Gastroesophageal sphincter (tissue), 4 donors: ENCODE measurements around the gene ADAMTS12. TPM values are rescaled to one million over a fixed set of nuclear protein-coding genes. Genes with fewer than 3 reads are reported as not detected.

Source experiments
- ATAC-seq: fragments of 150-250 bp; one replicate; pipeline ENCODE4 v1.9.1; 2016; ENCODE audit warnings: mild to moderate bottlenecking, moderate library complexity
- H3K27ac ChIP-seq, 4 donors: fragments of 200-600 bp; sonication (generic) in 3 of 4; 1 replicate in 3 of 4; 2 replicates in 1 of 4; pipeline ENCODE4 v1.5.1; 2016 to 2019
- H3K27me3 ChIP-seq: fragments of 200-600 bp; sonication (generic); one replicate; pipeline ENCODE4 v1.5.1; 2019
- H3K36me3 ChIP-seq, 2 donors: fragments of 200-600 bp; sonication (generic); one replicate each; pipeline ENCODE4 v1.5.1; 2019; ENCODE audit warnings: control low read depth in 1 of 2
- H3K4me1 ChIP-seq, 3 donors: fragments of 200-600 bp; sonication (generic); 1 replicate in 2 of 3; 2 replicates in 1 of 3; pipeline ENCODE4 v1.5.1; 2016 to 2019; ENCODE audit warnings: control low read depth in 2 of 3
- H3K4me3 ChIP-seq, 2 donors: fragments of 200-600 bp; sonication (generic); one replicate each; pipeline ENCODE4 v1.5.1; 2019; ENCODE audit warnings: mild to moderate bottlenecking in 1 of 2, moderate library complexity in 1 of 2
- H3K9me3 ChIP-seq, 3 donors: fragments of 200-600 bp; sonication (generic); one replicate each; pipeline ENCODE4 v1.5.1; 2017 to 2019; ENCODE audit warnings: control low read depth in 2 of 3
- EP300 ChIP-seq: sonication (generic); formaldehyde crosslinking; IDR thresholded peaks from one replicate; pipeline ENCODE4 v1.6.1; 2017; ENCODE audit warnings: antibody characterized with exemption, mild to moderate bottlenecking
- POLR2A ChIP-seq, 2 donors: fragments of 450-650 bp; IDR thresholded peaks; one replicate each; pipeline ENCODE4 v1.6.1; 2017; ENCODE audit warnings: antibody characterized with exemption in 2 of 2, mild to moderate bottlenecking in 2 of 2, moderate library complexity in 1 of 2
- POLR2AphosphoS5 ChIP-seq: sonication (generic); formaldehyde crosslinking; IDR thresholded peaks from one replicate; pipeline ENCODE4 v1.6.1; 2017; ENCODE audit warnings: antibody characterized with exemption
- WGBS, 2 donors: methylation state at CpG; one replicate each; pipeline ENCODE4 v1.1.5; 2018; ENCODE audit warnings: low coverage in 1 of 2; 5-methylcytosine and 5-hydroxymethylcytosine counted together
- total RNA-seq, 4 donors: library from RNA; depleted of rRNA; stranded (reverse); fragments of >200 nt; gene quantifications; one replicate each; pipeline ENCODE4 v1.1.0, GENCODE V29; 2016
- TF ChIP-seq, protein P1 (sequence below), 4 experiments: fragments of 200-600 bp in 2 of 4; fragments of 450-650 bp in 2 of 4; sonication (generic) in 1 of 4; IDR thresholded peaks; one replicate each; pipeline ENCODE4 v1.5.1; 2017 to 2019; ENCODE audit warnings: antibody characterized with exemption in 4 of 4, mild to moderate bottlenecking in 2 of 4, moderate library complexity in 2 of 4

Gene ADAMTS12
- total RNA-seq, 4 donors from 2014 or later = 2.6 to 6.5 (median 5.2) TPM

DNA sequence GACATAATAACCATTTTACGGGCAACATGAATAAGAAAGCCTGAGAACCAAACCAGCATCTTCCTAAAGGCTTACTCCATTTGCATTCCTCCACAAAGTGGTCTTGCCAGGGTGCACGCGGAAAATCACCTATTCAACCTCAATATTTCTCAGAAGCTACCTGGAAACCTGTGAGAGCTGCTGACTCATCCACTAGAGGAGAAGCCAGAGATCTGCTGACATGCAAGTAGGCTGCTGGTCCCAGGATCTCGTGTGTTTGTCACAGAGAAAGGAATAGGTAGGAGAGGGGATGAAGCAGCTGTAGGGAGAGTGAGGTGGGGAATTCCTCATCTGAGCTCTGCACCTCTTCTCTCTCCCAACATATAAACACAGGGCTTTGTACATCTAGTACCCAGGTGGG, 138.1 kb downstream of the ADAMTS12 start:
- ATAC-seq = no peak
- no peaks in the 10 kb centered on the region for H3K27me3 ChIP-seq
- TF ChIP-seq, protein P1, sequence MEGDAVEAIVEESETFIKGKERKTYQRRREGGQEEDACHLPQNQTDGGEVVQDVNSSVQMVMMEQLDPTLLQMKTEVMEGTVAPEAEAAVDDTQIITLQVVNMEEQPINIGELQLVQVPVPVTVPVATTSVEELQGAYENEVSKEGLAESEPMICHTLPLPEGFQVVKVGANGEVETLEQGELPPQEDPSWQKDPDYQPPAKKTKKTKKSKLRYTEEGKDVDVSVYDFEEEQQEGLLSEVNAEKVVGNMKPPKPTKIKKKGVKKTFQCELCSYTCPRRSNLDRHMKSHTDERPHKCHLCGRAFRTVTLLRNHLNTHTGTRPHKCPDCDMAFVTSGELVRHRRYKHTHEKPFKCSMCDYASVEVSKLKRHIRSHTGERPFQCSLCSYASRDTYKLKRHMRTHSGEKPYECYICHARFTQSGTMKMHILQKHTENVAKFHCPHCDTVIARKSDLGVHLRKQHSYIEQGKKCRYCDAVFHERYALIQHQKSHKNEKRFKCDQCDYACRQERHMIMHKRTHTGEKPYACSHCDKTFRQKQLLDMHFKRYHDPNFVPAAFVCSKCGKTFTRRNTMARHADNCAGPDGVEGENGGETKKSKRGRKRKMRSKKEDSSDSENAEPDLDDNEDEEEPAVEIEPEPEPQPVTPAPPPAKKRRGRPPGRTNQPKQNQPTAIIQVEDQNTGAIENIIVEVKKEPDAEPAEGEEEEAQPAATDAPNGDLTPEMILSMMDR (IDR thresholded peaks at IDR 0.05) = no peak
- TF ChIP-seq EP300 = no peak
- H3K4me3 ChIP-seq = no peak overlapping the region
- no peaks in the 10 kb centered on the region for H3K9me3 ChIP-seq
- H3K36me3 ChIP-seq = no peaks in the 10 kb centered on the region
- no peak overlapping the region for H3K27ac ChIP-seq
- 91 to 100% methylated on average over 3 to 4 of the region's 4 CpGs for WGBS, 2 donors
- H3K4me1 ChIP-seq = no peaks in the 10 kb centered on the region

DNA sequence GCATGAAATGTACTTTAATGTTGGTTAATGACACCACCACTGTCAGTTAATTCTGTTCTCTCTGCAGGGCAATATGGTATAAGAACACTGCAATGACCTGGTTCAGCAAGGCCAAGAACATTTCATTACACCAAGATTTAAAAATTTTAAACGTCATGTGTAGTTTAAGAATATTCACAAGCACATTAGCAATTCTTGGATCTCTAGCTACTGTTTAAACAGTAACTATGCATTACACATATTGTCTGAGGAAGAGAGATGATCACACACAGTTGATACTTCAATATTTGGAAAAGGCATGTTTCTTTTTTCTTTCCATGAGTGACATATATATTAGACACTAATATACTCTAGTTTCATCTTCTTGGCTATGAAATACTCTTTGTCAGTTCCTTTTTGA, 143.0 kb downstream of the ADAMTS12 start:
- H3K4me1 ChIP-seq = no peaks in the 10 kb centered on the region
- no peak overlapping the region for H3K27ac ChIP-seq
- no peaks in the 10 kb centered on the region for H3K36me3 ChIP-seq
- no peaks in the 10 kb centered on the region for H3K9me3 ChIP-seq
- WGBS, 2 donors = 55 to 82% methylated on average over 1 of the region's 1 CpG
- TF ChIP-seq POLR2AphosphoS5 = no peak
- TF ChIP-seq POLR2A (IDR thresholded peaks at IDR 0.05) = no peak
- TF ChIP-seq EP300 = no peak
- TF ChIP-seq, protein P1 (IDR thresholded peaks at IDR 0.05) = no peak
- H3K4me3 ChIP-seq = no peak overlapping the region
- ATAC-seq = no peak
- no peaks in the 10 kb centered on the region for H3K27me3 ChIP-seq

DNA sequence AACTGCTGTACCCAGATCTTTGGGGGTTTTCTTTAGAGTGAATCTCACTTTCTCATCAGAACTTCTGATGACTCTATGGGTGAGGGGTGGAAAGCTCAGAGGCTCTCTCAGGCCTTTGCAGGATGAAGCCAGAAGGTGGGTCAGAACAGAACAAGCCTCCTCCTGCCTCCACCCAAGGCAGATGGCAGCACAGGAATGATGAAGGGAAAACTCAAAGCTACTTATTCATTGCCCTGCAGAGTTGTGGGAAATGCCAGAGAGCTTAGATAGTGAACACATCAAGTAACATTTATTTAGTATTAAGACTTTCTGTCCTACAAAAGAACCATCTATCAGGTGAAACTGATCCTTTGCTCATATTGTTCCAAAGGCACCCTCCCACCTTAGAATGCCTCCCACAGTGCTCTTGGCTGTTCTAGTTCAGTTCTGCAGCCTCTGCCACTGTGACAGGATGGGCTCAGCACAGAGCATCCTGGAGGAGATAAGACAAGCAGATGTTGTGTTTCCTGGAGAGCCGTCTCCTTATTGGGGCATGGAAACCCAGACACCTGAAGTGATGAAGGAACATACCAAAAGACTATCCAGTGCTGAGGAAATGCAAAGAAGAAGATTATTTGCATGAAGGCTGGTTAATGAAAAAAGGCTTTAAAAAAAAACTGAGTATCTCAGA, 146.6 kb downstream of the ADAMTS12 start:
- TF ChIP-seq, protein P1 (IDR thresholded peaks at IDR 0.05) = no peak
- TF ChIP-seq POLR2AphosphoS5 (no peak), POLR2A (IDR thresholded peaks at IDR 0.05) (no peak), EP300 (no peak)
- Histone ChIP-seq H3K9me3 (no peaks in the 10 kb centered on the region), H3K4me3 (no peak overlapping the region), H3K27ac (no peak overlapping the region), H3K36me3 (no peaks in the 10 kb centered on the region), H3K4me1 (no peaks in the 10 kb centered on the region), H3K27me3 (no peaks in the 10 kb centered on the region)
- no peak for ATAC-seq
- 75 to 100% methylated on average over 1 of the region's 1 CpG for WGBS, 2 donors

DNA sequence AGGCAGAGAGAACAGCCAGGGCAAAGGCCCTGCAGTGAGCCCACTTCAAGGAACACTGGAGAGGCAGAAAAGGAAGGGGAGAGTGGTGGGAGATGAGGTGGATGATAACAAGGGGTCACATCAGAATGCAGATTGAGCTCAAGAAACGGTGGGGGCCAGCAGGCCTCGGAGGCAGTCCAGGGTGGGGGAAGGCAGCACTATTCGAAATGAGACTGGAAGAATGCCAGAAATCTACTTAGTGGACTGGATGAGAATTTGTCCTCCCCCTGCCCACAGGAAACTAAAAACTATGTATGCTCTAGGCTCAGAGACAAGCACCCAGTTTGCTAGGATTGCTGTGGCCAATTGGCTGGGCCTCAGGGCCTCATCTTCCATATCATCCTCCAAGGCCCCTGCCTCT, 148.7 kb downstream of the ADAMTS12 start:
- no peak for ATAC-seq
- WGBS, 2 donors = 36 to 58% methylated on average over 3 of the region's 3 CpGs
- TF ChIP-seq POLR2A (IDR thresholded peaks at IDR 0.05) = no peak
- TF ChIP-seq, protein P1 (IDR thresholded peaks at IDR 0.05) = no peak

DNA sequence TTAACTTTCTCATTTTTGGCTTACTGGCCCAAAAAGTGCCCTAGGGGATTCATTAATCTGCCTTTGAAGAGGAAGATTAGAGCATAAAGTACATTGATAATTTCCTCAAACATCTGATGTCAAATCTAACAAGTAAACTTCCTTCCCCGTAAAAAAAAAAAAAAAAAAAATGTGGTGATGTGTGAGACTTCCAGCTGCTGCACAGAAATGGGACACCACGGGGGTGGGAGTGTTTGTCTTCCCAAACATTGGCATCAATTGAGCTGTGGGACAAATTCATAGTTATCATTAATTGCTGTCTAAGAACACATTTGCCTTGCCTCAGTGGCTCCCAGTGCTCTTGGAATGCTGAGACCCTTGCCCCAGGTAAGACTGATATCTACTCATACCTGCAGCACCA, 149.6 kb downstream of the ADAMTS12 start:
- Histone ChIP-seq H3K27ac (no peak overlapping the region), H3K27me3 (no peaks in the 10 kb centered on the region), H3K4me1 (no peaks in the 10 kb centered on the region), H3K36me3 (no peaks in the 10 kb centered on the region), H3K4me3 (no peak overlapping the region), H3K9me3 (no peaks in the 10 kb centered on the region)
- no peak for ATAC-seq
- WGBS, 2 donors = 52 to 60% methylated on average over 1 to 2 of the region's 2 CpGs
- no peak for TF ChIP-seq POLR2AphosphoS5

More for the DNA sequence above, 148.7 kb downstream of the ADAMTS12 start:
- H3K27ac ChIP-seq = no peak overlapping the region
- no peaks in the 10 kb centered on the region for H3K36me3 ChIP-seq
- H3K4me1 ChIP-seq = no peaks in the 10 kb centered on the region
- no peaks in the 10 kb centered on the region for H3K9me3 ChIP-seq
- H3K4me3 ChIP-seq = no peak overlapping the region
- H3K27me3 ChIP-seq = no peaks in the 10 kb centered on the region
